IPS DF 4.7 (cell line): ENCODE measurements around the gene SPRR5.

Source experiments
- DNase-seq: peaks from one replicate; pipeline ENCODE4 v3.0.0-alpha.2; 2013; ENCODE audit warnings: low spot score; ENCODE audit errors: extremely low read depth

The SPRR5 gene

GRCh38 chr1:152946248-152946647, 758 bp upstream of the SPRR5 start:
- no peak for DNase-seq

GRCh38 chr1:152951711-152952110, 4.7 kb downstream of the SPRR5 start:
- DNase-seq, result no peak

- DNase-seq, result no peak
These were observed 6.8 kb downstream of the SPRR5 start for GRCh38 chr1:152953761-152954160.

- DNase-seq, result no peak
These were observed 7.4 kb downstream of the SPRR5 start for GRCh38 chr1:152954436-152954835.

GRCh38 chr1:152957561-152957960, 10.6 kb downstream of the SPRR5 start:
- no peak for DNase-seq

- DNase-seq, result no peak
These were observed 12.3 kb downstream of the SPRR5 start for GRCh38 chr1:152959273-152959672.

GRCh38 chr1:152959801-152960451, 12.9 kb downstream of the SPRR5 start:
- DNase-seq, result no peak

GRCh38 chr1:152960452-152961044, 13.5 kb downstream of the SPRR5 start:
- DNase-seq, result peak; percentile 19

- no peak for DNase-seq
These were observed 14.4 kb downstream of the SPRR5 start for GRCh38 chr1:152961226-152961891.

GRCh38 chr1:152962876-152963415, 15.9 kb downstream of the SPRR5 start:
- no peak for DNase-seq

GRCh38 chr1:152964536-152964935, 17.5 kb downstream of the SPRR5 start:
- no peak for DNase-seq

GRCh38 chr1:152965853-152966252, 18.8 kb downstream of the SPRR5 start:
- no peak for DNase-seq

GRCh38 chr1:152967201-152967600, 20.2 kb downstream of the SPRR5 start:
- no peak for DNase-seq

GRCh38 chr1:152968248-152968647, 21.2 kb downstream of the SPRR5 start:
- DNase-seq, result no peak

GRCh38 chr1:152969036-152969435, 22.0 kb downstream of the SPRR5 start:
- no peak for DNase-seq

GRCh38 chr1:152970495-152970894, 23.5 kb downstream of the SPRR5 start, which contains the start of gene SPRR4:
TSS of gene SPRR4 (plus strand) at chr1:152970648. CDS start at chr1:152971891, 1,243 bp downstream.
- DNase-seq, result no peak

- no peak for DNase-seq
These were observed 25.3 kb downstream of the SPRR5 start for GRCh38 chr1:152972196-152972886.

GRCh38 chr1:152976688-152977087, 29.7 kb downstream of the SPRR5 start:
- no peak for DNase-seq

- DNase-seq, result no peak
These were observed 30.6 kb downstream of the SPRR5 start for GRCh38 chr1:152977614-152978013.

- no peak for DNase-seq
These were observed 33.7 kb downstream of the SPRR5 start for GRCh38 chr1:152980676-152981075.

- DNase-seq, result no peak
These were observed 34.3 kb downstream of the SPRR5 start for GRCh38 chr1:152981146-152981871.
